HG03565 (cell line): ENCODE data around the gene BAIAP2.

Source experiments
- ATAC-seq: cut with Tn5 transposase; IDR thresholded peaks from one replicate; pipeline ENCODE4 v1.9.1; 2021; ENCODE audit warnings: mild to moderate bottlenecking, moderate library complexity; ENCODE audit not compliant: unreplicated experiment

BAIAP2 gene

GRCh38 chr17:81034779-81035520 is at the start of gene BAIAP2:
TSS of gene BAIAP2 (plus strand) at chr17:81035151. CDS start at chr17:81035255, 104 bp downstream.
- peak; percentile 43 for ATAC-seq

- no peak for ATAC-seq
These were observed 48.9 kb upstream of the BAIAP2 start for GRCh38 chr17:80986046-80986445.

GRCh38 chr17:80986816-80987475 is 48.0 kb upstream of the BAIAP2 start:
- ATAC-seq, result no peak

GRCh38 chr17:80987941-80988461 is 47.0 kb upstream of the BAIAP2 start:
- no peak for ATAC-seq

- ATAC-seq, result no peak
These were observed 45.4 kb upstream of the BAIAP2 start for GRCh38 chr17:80989586-80989913.

GRCh38 chr17:80990921-80991644 is 43.9 kb upstream of the BAIAP2 start:
- ATAC-seq, result no peak

- peak; percentile 58 for ATAC-seq
These were observed 43.3 kb upstream of the BAIAP2 start, which contains the start of gene CHMP6 for GRCh38 chr17:80991645-80992076. TSS of gene CHMP6 (plus strand) at chr17:80991841. CDS start at chr17:80991919, 78 bp downstream.

GRCh38 chr17:80992077-80992947 is 42.6 kb upstream of the BAIAP2 start:
- ATAC-seq, result peak; percentile 18

- ATAC-seq, result no peak
These were observed 41.9 kb upstream of the BAIAP2 start for GRCh38 chr17:80992948-80993624.

- ATAC-seq, result no peak
These were observed 39.8 kb upstream of the BAIAP2 start for GRCh38 chr17:80995131-80995530.

- ATAC-seq, result no peak
These were observed 38.3 kb upstream of the BAIAP2 start for GRCh38 chr17:80996422-80997305.

GRCh38 chr17:80997424-80998117 is 37.4 kb upstream of the BAIAP2 start:
- ATAC-seq, result no peak

GRCh38 chr17:80998118-80998747 is 36.7 kb upstream of the BAIAP2 start:
- no peak for ATAC-seq

GRCh38 chr17:80998748-80999535 is 36.0 kb upstream of the BAIAP2 start:
- ATAC-seq, result no peak

GRCh38 chr17:80999536-81000333 is 35.2 kb upstream of the BAIAP2 start:
- ATAC-seq, result no peak

GRCh38 chr17:81000334-81000630 is 34.7 kb upstream of the BAIAP2 start:
- no peak for ATAC-seq
